ENCODE data around the gene ROCK1. TPM values are rescaled to one million over a fixed set of nuclear protein-coding genes. Genes with fewer than 3 reads are reported as not detected.

Gene ROCK1
- total and polyA plus RNA-seq, 2 of the 8 experiments (the other 6 are each of a cell fraction or from before 2014, with no cell fraction given) = 4.2 to 48.9 TPM

GRCh38 chr18:21129566-21130216 lies 18.1 kb upstream of the ROCK1 start (continued):
- no peak for TF ChIP-seq GABPA (IDR thresholded peaks at IDR 0.05; ENCODE audit: borderline replicate concordance, insufficient read depth, low read length)
- no peak for TF ChIP-seq POU5F1 (IDR thresholded peaks at IDR 0.05; ENCODE audit: low read depth, low read length)
- TF ChIP-seq HDAC2 (IDR thresholded peaks at IDR 0.05; ENCODE audit: borderline replicate concordance in 1 of 2, low read depth in 2 of 2, low read length in 2 of 2) = no peak
- TF ChIP-seq POLR2AphosphoS5 (IDR thresholded peaks at IDR 0.05; ENCODE audit: low read depth, low read length) = no peak
- no peak for TF ChIP-seq ATF2 (IDR thresholded peaks at IDR 0.05; ENCODE audit: low read length)

Data from H1 (cell line).